Tongue (tissue), 2 donors: ENCODE measurements around the gene GLO1. TPM values are rescaled to one million over a fixed set of nuclear protein-coding genes. Genes with fewer than 3 reads are reported as not detected.
"Not testable (repeated sequence)": the region's sequence is repeated elsewhere in the genome, so short reads cannot be mapped to it uniquely, and the experiment has no call there.

Experiments used
- DNase-seq: peaks from one replicate; pipeline ENCODE4 v3.0.0-alpha.2; 2015
- total RNA-seq: library from RNA; depleted of rRNA; stranded (reverse); fragments of >200 nt; gene quantifications from one replicate; pipeline ENCODE4 v1.2.3, GENCODE V29; 2014

The GLO1 gene
- total RNA-seq, 1 donor from 2014 or later: 131 TPM

DNA sequence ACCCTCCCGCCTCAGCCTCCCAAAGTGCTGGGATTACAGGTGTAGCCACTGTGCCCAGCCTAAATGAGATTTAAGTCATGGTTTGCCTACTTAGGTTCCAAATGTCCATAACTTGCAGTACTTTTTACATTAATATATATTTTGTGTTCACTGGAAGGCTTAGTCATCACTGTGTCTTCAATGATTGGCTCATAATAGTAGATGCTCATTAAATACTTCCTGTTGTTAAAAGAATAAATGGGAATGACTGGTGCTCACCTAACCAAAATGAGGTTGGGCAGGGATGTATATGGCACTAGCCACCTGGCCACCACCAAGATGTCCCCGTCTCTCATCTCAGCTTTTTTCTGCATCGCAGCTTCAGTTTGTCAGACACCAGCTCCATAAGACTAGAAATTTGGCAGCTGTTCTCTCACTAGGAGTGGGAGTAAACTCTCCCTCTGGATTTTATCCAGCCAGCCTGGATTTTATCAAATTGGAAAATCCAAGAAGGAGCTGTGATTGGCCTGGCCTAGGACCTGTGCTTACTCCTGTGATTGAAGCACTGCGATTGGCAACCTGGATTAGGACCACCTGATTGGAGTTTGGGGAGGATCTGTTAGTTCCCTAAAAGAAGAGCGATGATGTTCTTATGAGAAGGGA lies 1.1 kb upstream of the GLO1 start:
- DNase-seq: peak; percentile 35

DNA sequence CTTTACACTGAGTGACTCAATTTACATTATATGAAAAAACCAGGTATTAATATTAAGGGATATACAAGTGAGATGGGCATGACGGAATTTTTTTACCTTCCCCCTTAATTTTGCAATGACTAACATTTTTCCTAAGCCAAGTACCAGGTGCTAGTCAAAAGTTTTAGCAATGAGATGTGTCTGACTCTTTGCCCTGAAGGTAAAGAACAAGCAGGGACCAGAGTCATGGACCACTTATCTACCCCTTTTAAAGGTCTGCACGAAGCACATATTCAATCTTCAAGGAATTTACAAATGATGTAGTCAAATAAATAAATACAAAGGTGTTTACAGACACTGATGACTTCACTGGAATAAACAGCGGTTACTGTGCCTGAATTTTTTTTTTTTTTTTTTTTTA lies 1.4 kb downstream of the GLO1 start:
- DNase-seq: no peak

DNA sequence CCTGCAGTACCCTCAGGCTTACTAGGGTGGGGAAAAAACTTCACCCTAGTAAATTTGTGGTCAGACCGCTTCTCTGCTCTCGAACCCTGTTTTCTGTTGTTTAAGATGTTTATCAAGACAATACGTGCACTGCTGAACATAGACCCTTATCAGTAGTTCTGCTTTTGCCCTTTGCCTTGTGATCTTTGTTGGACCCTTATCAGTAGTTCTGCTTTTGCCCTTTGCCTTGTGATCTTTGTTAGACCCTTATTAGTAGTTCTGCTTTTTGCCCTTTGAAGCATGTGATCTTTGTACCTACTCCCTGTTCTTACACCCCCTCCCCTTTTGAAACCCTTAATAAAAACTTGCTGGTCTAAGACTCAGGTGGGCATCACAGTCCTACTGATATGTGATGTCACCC lies 3.2 kb downstream of the GLO1 start:
- not testable (repeated sequence) for DNase-seq

DNA sequence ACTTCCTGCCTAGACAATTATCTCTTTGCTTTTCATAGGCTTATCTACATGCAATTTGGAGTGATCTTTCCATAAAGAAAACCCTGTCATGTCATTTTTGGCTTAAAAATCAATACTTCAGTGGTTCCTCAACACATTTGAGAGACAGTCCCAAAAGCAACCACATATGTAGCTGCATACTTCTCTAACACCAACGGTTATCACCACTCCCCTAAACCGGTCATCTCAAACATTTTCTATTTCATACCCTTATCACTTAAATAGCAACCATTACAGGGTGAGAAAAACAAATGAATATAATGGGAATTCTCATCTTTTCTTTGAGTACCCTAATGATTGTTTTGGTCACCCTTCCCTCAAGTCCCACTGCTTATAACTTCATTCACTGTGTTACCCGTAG lies 5.1 kb downstream of the GLO1 start:
- no peak for DNase-seq

DNA sequence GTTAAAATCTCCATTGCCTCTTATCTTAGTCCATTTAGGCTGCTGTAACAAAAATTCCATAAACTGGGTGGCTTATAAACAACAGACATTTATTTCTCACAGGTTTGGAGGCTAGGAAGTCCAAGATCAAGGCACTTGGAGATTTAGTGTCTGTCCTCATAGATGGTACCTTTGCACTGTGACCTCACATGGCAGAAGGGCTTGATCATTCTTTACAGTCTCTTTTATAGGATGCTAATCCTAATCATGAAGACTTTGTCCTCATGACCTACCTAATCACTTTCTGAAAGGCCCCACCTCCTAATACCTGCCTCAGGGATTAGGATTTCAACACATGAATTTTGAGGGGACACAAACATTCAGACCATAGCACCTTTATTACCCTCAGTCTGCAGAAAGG lies 6.6 kb downstream of the GLO1 start:
- no peak for DNase-seq

DNA sequence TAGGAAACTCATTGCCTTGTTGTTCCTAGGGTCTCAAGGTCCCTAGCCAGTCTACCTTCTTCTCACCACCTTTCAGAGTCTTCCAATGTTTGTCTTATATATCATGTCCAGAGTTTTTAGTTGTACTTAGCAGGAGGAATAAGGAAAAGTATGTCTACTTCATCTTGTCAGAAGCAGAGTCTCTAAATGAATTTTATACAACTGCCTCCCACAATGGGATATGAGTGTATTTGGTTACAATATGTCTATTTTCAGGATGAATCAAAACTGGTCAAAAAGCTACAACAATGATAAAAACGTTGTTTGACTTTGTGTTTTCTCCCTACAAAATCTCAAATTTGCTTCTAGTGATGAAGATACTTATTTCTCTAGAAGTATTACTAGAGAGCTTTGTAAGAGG lies 7.0 kb downstream of the GLO1 start:
- DNase-seq: no peak

DNA sequence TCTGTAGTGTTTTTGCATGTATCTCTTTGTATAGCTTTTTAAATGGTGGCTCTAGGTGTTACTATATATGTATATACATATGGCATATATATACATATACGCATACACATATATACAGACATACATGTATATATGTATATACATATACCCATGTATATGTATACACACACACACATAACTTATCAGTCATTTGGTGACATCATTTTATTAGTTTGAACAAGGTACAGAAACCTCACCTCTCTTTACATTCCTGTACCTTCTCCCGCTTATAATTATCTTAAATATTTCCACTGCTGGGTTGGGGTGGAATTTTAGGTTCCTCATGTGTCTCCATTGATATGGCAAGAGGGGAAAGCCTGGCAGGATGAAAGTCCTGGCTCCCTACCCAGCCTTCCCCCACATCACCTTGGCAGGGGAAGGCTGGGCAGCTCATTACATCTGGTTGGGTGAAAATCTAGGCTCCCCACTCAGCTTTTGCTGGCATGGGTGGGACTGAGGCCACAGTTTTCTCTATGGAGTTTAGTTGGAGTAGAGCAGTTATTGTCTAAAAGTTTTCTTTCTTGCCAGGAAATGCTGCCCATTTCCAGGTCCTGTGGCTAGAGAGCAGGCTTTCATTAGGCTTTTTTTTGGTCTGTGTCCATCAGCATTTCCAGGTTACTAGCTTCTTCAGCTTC lies 7.6 kb downstream of the GLO1 start:
- DNase-seq: no peak

DNA sequence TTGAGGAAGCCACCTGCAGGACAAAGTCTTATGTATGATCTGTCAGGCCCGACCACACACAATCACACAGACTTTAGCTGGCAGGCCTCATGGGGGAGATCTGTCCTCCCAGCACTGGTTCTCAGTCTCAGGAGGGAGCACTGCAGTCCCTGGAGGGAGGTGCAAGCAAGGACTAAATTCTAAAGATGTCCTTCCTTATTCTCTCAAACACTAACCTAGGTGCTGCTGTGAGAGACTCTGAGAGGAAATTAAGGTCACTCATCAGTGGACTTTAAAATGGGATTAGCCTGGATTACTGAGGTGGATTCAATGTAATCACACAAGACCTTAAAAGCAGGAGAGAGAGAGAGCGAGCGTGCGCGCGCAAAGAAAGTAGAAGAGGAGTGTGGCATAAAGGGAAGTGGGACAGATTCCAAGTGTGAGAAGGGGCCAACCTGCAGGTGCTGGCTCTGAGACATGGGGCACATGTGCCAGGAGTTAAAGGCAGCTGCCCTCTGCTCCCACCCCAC lies 14.3 kb downstream of the GLO1 start:
- no peak for DNase-seq

DNA sequence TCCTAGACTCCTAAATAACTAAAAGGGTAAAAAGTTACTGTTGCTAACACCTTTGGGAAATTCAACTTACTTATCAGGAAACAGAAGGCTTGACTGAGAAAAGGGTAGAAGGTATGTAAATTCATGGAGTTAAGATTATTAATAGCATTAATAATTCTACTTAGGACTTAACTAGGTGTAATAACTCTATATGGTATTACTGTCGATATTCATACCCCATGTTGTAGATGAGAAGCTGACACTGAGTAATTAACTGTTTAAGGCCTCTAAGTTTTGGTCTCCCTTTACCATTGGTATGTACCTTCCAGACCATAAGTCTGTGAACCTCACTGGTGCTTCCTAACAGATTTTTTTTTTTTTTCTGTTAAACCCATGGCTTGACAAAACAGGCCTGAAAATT lies 15.4 kb downstream of the GLO1 start:
- no peak for DNase-seq

DNA sequence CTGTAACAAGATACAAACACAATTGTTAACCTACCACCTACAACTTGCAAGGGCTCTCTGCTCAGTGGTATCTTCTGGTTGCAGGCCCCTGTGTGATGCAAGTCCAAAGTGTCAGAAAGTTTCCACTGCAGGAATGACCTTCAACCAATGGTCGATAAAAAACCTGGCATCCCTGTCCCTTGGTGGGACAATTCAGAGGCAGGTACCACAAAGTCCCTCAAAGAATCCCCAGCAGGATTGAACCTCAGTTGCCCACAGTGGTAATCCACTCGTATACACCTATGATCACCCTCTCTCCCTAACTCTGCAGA lies 15.9 kb downstream of the GLO1 start:
- no peak for DNase-seq

DNA sequence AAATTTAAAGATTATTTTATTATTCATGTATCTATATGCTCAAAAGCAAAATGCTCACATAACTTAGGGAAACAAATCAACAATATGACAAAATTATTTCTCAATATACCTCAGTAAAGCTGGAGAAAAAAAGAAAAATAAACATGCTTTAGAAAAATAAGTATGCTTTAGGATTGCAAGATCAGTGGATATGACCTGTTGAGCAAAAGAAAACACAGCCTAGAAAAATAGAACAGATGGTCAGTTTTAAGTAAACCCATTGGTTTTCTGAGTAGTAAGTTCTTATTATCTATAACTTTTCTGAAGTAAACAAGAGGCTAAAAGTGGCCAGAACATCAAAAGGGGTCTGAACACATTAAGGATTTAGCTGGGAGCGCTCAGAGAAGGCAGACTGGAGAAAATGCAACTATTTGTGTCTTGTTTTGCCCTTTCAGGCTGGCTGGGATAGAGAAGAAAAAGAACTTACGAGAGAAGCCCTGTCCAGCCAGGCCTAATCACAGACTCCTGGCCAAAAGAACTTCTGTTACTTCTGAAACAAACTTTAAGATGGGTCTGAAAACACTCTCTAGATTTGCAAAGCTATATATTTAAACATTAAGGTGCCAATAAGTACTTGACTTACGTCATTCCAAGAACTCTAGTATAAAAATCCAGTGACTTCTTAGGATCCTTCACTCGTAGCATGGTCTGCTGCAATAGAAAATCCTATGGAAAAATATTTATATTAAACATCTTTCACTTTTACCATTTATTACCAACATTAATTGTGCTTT lies 16.5 kb downstream of the GLO1 start:
- DNase-seq: no peak

DNA sequence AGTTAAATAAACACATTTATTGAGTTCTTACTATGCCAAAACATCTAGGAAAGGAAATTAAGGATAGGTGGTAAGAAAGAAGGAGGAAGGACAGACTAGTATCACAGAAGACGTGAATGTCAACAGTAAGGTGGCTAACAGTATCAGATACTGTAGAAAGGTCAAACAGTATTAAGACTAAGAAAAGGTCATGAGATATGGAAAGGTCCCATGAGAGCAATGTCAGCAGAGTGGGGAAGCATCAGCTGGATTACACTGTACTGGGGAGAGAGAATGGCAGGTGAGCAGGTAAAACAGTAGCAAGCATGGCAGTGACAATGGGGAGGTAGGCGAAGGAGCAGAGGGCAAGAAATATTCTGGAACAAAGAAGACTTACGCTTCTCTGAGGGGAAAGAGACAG lies 18.0 kb downstream of the GLO1 start:
- no peak for DNase-seq

DNA sequence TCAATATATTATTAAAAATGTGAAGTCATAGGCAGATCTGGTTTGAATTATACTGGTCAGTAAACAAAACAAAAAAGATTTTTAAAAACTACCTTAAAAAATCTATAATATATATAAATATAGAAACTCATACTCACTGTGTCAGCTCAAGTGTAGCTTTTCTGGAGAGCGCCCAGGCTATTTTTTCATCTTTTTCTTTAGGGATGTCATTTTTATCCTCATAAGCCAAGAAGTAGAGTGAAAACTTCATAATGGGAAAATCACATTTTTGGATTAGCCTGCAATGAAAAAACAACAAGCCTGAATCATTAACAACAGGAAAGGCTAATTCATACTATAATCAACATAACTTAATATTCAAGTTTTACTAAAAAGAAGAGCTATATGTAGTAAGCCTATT lies 18.7 kb downstream of the GLO1 start:
- DNase-seq: peak; percentile 30

DNA sequence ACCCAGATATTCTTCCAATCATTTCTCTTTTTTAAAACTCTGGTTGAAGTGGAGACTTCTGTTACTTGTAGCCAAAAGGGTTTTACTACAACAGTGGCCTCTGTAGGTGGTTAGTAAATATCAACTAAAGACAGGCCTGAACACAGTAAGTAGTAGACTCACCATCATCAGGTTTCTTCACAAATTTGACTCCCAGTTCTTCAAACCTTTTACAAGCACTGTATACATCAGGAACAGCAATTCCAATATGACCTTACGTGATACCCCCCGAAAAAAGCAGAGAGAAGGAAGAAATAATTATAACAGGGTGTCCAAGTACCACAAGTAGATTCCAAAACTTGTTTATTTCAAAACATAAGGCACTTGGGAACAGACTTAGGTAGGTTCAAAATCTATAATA lies 21.1 kb downstream of the GLO1 start:
- no peak for DNase-seq

DNA sequence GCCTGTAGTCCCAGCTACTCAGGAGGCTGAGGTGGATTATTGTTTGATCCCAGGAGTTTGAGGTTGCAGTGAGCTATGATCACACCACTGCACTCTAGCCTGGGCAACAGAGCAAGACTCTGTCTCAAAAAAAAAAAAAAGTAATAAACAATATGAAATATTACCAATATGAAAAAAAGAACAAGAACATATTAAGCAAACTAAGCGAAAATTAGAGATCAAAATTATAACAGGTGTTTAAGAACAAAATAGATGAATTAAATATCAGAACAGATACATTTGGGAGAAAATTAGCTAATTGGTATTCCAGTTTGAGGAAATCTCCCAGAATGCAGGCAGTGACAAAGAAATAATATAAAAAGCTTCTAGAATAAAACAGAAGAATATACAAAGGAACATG lies 23.3 kb downstream of the GLO1 start:
- DNase-seq: no peak

DNA sequence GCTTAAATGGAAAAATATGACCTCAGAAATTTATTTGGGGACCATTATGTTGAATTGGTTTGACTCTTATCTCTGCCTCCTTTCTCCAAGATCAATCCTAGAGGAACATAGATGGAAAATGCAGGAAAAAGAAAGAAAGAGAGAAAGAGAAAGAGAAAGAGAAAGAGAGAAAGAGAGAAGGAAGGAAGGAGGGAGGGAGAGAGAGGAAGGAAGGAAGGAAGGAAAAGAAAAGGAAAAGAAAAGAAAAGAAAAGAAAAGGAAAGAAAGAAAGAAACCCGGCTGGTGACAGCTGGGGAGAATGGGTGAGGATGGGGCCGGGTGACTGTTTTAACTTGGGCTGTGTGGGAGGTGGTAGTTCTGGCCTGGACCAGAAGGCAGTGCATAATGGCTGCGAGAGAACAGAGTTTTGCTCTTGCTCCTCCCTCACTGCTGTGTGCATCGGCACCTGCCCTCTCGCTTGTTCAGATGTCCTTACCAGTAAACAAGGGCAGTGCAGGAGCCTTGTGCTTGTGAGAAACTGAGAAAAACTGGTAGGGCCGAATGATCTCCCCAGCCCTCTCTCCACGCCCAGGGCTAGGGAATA lies 24.7 kb downstream of the GLO1 start:
- DNase-seq: no peak

DNA sequence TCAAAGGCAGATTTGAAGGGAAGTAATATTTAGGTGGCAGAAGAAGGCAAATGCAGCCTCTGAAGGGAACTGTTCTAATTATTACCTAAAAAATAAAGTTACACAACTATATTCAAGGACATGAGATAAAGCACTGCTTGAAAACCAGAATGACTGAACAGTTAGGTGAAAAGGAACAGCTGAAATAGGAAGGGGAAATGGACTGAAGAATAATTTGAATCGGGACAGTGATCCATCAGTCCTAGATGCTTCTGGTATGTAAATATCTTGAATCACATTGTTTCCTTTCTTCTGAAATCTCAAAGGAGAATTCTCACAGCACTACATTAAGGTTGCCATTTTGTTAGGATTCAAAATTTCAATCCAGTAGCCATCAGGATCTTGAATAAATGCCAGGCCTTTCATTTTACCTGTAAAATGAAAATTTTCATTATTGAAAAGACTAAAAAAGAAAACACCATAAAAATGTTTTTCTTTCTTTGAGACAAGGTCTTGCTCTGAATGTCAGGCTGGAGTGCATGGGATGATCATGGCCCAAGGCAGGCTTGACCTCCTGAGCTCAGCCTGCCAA lies 25.9 kb downstream of the GLO1 start:
- DNase-seq: no peak

DNA sequence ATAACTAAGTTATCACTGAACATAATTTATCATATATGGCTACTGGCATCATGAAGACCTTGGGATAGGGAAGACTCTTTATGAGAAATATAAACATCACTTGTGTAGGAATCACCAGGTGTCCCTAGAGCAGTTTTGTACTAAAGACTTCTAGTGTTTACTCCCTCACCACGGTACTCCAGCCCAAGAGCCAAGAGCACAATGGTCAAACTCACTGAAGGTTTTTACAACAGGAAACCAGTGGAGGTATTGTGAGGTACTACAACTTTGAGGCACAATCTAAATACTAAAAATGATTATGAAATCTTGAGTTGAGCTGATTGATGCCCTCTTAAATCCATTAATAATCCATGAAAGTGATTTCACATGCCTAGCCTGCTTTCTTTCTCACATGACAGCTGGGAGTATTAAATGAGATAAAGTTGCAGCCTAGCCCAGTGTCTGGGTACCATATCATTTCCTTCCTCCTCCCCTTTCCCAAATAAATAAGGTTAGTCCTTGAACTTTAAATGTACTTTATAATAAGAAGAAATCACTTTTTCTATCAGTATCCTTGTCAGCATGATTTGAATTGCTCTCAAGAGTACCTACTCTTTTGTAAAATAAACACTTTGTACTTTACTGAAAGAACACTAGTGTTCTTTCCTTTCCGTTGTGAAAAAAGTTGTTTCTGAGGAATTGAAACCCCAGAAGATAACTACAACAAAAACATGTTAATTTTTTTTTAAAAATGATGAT lies 26.5 kb downstream of the GLO1 start:
- no peak for DNase-seq

DNA sequence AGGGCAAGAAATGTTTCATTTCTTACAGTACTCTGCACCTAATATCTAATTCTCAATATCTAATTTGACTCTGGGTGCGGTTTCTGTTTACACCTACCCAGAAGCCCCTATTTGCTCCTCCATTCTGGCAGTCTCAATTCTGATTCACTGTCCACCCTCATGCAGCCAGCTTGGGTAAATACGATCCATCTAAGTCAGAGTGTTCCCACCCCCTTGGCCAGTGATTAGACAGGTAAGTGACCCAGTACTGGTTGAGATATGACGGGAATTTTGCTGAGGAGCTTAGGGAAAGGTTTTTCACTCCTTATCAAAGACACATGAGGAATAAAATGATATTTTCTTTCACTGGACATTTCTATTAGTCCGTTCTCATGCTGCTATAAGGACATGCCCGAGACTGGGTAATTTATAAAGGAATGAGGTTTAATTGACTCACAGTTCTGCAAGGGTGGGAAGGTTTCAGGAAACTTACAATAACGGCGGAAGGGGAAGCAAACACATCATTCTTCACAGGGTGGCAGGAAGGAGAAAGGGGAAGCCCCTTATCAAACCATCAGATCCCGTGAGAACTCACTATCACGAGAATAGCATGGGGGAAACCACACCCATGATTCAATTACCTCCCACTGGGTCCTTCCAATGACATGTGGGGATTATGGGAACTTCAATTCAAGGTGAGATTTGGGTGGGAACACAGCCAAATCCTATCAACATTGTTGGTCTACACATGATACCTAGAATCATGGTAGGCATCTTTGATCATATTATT lies 29.4 kb downstream of the GLO1 start:
- DNase-seq: no peak

DNA sequence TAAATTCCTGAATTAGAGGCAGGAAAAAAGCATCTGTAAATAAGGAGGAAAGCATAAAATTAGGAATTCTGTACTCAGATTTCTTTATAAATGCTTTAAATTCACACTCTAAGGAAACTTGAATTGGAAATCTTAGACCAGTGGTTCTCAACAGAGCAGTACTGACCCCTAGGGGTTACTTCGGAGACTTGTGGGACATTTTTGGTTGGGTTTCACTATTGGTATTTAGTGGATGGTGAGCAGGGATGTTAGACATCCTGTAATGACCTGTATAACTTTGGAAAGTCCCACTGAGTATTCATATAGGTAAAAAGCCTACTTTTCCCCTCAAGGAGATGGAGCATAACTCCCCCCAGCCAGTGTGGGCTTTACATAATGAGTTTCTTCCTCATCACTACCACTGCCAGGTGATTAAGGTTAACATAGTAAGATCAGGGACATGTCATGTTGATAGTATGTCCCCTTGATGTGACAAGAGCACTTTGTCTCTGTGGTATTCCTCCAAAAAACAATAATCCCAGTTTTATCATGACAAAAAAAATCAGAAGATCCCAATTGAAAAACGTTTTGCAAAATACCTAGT lies 31.0 kb downstream of the GLO1 start:
- DNase-seq: peak; percentile 61
